ENCODE results near the gene CIDEB.

Gene CIDEB

DNA sequence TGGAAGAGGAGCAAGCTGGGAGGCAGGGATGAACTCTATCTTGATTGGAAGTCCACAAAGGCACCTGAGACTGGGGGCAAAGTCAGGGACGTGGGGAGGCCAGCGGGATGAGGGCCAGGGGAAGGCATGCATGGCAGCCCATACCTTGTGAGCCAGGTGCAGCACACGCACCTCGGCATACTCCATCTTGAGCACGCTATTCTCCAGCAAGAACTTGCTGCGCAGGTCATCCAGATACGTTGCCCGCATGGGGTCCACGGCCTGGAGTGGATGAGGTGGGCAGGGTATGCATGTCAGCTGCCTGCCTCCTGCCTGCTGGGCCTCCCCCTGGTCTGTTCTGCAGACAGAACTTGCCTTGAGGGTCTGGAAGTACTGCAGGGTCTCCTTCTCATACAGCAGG is 40.3 kb downstream of the CIDEB start:
- no peak for DNase-seq

DNA sequence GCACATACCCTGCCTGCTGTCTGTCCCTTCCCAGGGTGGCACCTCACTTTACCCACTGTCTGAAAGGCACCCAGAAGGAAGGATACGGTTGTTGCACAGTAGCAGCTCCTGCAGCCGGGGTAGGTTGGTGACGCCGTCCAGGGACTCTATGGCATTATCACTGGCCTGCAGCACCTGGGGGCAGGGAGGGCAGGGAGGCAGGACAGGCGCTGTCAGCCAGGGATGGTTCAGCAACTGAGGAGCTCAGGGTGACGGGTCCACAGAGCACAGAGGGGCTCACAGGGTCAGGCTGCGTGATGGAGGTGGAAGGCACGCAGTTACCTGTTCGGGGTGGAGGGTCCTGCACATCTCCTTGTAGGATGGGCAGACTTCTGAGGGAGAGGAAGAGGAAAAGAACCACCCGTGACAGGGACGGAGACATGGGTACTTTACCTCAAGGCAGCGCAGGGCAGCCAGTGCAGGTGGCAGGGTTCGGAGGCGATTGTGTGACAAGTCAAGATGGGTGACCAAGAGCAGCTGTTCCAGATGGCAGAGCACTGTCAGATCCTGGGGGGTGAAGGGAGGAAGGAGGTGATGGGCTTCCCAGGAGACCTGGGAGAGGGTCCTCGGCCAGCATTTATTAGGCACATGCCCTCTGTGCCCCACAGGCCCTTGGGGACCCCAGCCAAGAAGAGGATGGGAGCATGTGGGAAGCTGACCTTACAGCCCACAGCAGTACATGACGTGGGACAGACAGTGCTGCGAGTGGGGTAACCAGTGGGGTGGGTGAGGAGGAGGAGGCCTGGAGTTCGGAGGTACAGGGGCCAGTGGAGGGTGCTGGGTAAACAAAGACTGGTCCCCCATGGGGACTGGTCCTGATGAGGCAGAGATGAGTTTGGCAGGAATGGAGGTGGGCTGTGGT is 41.2 kb downstream of the CIDEB start:
- DNase-seq = no peak

GRCh38 chr14:24264298-24264697 is 43.5 kb downstream of the CIDEB start:
- no peak for DNase-seq

DNA sequence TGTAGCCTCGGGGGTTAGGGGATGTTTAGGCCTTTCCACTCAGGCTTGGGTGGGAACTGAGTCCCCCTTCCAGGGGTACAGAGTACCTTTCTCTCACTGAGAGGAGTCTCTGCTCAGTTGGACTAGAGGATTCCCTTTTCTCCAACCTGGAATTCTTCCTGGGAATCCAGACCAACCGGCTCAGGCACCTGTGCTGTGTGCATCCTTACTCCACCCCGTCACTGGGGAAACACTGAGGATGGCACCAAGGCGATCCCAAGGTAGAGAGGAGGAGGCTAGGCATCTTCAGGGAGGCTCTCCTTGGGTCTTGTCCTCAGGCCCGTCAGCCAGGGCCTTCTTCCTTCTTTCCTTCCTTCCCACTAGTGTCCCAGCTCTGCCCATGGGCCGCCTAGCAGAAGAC is 43.9 kb downstream of the CIDEB start:
- DNase-seq = no peak

GRCh38 chr14:24262821-24263733 is 44.7 kb downstream of the CIDEB start, which contains the start of gene TGM1:
TGM1 (minus strand) TSS chr14:24263177; CDS start chr14:24262352, 825 bp downstream.
- no peak for DNase-seq

DNA sequence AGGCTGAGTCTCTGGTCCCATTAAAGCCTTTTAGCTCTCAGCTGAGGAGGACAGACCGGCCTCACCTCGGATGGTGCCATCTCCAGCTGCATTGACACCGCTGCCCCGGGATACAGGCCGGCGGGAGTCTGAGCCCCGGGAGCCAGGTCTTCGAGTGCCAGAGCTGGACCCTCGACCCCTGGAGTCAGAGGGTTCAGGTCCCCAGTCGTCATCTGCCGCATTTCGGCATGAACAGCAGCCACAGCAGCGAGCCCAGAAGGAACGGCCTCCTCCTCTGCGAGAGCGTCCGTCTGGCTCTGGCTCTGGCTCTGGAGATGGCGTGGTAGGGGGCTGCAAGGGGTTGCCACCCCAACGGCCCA is 45.8 kb downstream of the CIDEB start:
- no peak for DNase-seq

DNA sequence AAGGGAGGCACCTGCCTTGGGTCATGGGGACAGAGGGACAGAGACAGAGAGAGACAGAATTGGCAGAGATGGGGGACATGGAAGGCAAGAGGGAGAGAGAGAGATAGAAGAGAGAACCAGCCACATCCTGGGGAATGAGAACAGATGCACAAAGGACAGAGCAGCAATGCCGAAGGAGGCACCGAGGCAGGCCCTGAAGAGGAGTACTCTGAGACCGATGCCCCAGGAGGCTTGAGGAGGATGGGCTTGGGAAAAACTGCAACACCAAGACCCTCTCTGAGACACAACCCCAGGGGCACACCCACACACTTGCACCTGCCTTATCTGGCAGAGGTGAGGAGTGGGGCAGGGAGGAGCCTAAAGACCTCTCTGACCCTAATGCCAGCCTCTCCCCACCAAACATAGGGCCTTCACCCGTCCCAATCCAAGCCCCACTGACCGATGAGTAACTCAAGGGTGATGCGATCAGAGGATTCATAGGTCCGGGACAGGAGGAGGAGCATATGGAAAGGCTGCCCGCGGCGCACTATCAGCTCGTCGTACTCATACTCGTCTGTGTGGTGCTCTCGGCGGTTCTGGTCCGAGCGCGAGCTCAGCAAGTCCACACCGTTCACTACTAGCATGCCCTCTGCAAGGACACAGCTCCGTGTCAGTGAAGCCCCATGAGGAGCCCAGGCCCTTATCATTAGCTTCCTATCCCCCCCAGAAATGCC is 46.4 kb downstream of the CIDEB start:
- DNase-seq = no peak

DNA sequence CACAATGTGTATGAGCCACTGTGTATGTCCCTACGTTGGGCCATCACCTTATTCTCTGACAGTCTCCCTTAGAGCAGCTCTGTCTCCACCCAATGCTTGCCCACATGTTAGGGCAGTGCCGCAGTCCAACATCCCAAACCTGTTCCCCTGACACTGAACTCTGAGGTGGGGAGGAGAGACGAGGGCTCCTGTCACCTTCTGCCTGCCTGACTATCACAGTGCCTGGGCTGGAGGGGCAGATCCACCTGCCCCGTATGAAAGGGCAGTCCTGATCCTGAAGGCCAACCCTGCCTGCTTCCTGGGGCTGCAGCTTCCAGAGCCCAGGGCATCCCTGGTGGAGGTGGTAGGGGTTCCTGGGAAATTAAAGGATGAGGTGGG is 47.0 kb downstream of the CIDEB start:
- no peak for DNase-seq

- DNase-seq = no peak
Observed at GRCh38 chr14:24260026-24260779, 47.6 kb downstream of the CIDEB start.

GRCh38 chr14:24259282-24260025 is 48.3 kb downstream of the CIDEB start:
- DNase-seq = no peak

- no peak for DNase-seq
Observed at GRCh38 chr14:24258548-24259265, 49.1 kb downstream of the CIDEB start.

- no peak for DNase-seq
Observed at GRCh38 chr14:24258119-24258518, 49.7 kb downstream of the CIDEB start.

DNA sequence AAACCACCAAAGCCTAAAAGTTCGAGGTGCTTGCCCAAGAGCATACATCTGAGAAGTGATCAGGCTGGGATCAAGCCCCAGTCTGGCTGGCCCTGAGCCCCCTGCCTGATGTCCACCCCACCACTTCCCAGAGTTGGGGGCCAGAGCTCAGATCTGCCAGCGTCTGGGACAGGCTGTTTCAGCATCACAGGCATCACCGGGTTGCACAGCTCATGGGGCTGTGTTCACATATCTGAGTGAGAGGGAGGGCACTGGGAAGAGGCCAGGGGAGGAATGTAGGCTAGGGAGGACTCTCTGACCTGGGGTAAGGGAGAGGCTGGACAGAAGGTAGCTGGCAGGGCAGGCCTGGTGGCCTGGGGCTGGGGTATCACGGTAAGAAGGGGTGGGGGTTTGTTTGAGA is 50.8 kb downstream of the CIDEB start:
- no peak for DNase-seq

DNA sequence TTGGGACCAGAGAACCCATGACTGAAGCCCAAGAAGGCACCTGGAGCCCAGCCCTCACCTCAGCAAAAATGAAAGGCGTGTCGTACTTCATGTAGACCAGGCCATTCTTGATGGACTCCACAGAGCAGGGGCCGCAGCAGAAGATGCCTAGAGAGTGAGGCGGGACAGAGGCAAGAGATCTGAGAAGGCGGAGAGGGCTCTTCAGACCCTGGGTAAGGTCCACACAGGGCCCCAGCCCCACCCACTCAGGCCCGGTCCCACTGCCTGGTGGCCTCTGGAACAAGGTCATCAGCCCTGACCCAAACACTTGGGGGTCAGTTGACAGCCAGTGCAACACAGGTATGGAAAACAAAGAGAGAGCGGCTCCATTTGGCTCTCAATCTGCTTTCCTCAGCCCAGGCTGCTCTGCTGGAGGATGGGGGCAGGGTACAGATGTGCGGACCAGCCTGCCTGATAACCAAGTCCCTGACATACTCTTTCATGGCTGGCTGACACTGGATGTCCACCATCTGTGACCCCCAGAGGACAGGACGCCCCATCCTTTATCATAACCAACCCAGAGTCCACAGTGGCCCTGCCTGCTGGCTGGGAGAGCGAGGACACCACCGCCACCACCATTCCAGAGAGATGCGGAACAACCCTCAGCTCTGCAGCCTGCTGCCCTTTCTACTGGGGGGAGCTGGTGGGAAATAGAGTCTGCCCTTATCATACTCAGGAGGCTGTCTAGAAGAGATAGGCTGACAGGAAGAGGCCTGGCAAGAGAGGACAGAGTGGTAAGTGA is 51.7 kb downstream of the CIDEB start:
- DNase-seq = no peak

DNA sequence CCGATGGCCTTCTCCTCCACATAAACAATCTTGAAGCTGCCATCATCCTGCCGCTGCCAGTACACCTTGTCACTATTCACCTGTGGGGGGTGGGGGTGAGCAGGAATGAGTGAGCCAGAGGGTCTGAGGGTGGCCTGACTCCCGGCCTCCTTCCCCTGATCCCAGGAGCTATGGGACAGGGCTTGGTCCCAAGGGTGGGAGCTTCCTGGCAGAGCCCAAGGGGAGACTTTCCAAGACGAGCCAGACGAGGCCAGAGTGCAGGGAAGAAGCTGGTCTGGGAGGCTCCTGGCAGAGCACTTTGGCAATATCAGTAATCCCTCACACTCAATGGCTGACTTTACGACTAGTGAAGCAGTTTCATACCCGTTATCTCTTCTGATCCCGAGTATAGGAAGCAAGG is 52.3 kb downstream of the CIDEB start:
- no peak for DNase-seq
